Measurements from ENCODE around the gene RUNX2.

The RUNX2 gene

GRCh38 chr6:45574014-45574461, 245.9 kb downstream of the RUNX2 start:
- in situ Hi-C loops (cut with MboI; ENCODE audit: low sequenced_read_pairs) = no loop called here

DNA sequence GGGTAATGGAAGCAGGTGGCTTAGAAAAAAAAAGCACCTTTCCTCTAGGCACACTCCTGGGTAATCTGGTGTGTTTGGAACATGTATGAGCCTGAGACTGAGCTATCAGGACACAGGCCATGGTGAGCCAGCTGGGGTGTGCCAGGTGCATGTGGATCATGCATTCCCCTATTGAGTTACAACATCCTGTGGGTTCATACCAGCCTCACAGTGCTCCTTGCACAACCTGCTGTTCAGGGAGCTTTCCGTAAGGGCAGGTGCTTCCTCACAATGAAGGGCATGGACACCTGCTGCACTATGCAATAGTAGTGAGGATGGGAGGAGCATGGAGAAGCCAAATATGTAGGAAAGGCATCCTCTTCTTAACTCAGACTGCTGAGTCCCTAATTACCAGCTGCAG, 246.8 kb downstream of the RUNX2 start:
- in situ Hi-C loops (cut with MboI; ENCODE audit: low sequenced_read_pairs) = no loop called here

DNA sequence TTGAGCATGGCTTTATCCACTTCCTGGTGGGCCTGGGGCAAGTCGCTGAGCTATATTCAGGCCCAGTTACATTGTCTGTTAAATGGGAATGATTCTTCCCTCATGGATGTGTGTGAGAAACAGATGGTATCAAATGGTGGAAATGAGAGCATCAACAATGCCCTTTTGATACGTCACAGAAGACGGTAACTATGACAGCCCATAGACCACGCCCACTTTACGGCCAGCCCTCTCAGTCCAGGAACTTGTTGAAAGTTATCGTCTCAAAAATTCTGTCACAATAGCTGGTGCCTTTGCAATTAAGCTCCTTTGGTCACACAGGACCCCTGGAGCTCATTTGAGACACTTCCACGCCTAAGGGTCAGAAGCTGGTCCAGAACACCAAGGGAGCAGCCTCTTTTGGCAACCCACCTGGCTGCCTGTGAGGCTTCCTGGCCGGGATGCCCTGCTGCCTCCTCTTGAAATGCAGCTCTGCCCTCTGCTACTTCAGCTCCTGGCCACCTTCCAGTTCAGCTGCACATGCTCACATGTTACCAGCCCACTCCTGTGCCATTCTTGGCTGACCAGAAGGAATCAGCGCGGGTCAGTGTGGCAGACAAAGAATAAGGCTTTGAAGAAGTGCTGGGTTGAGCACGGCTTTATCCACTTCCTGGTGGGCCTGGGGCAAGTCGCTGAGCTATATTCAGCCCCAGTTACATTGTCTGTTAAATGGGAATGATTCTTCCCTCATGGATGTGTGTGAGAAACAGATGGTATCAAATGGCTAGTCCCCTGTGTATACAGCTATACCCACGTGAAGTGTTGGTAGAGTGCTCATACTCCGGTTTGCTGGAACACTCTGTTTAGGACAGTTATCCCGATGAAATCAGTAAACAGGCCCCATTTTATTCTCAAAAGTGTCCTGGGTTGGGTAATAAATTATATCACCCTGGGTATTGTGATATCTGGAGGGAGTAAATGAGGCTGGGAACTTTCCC, 248.8 kb downstream of the RUNX2 start:
- in situ Hi-C loops (cut with MboI; ENCODE audit: low sequenced_read_pairs) = no loop called here

- in situ Hi-C loops (cut with MboI; ENCODE audit: low sequenced_read_pairs) = no loop called here
These were observed 249.8 kb downstream of the RUNX2 start for GRCh38 chr6:45577836-45578504.

DNA sequence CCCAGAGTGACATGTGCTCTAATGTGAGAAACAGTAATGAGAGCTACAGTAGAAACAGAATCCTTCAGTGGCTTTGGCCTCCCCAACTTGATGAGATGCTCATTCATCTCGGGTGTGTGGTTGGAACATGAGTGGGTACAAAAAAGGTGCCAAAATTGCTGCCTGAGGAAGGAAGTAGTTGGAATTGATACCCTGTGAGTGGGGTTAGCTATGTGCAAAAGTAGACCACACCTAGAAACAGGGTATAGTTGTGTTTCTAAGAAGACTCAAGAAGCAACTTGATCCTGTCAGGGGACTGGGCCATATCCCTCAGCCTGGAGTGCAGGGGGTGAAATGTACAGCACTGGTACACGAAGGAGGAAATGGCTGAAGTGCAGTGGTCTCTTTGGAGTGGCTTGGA, 256.0 kb downstream of the RUNX2 start:
- in situ Hi-C loops (cut with MboI; ENCODE audit: low sequenced_read_pairs) = no loop called here

GRCh38 chr6:45586216-45587171, 258.4 kb downstream of the RUNX2 start:
- in situ Hi-C loops (cut with MboI; ENCODE audit: low sequenced_read_pairs) = no loop called here

- in situ Hi-C loops (cut with MboI; ENCODE audit: low sequenced_read_pairs) = no loop called here
These were observed 259.3 kb downstream of the RUNX2 start for GRCh38 chr6:45587229-45588060.

DNA sequence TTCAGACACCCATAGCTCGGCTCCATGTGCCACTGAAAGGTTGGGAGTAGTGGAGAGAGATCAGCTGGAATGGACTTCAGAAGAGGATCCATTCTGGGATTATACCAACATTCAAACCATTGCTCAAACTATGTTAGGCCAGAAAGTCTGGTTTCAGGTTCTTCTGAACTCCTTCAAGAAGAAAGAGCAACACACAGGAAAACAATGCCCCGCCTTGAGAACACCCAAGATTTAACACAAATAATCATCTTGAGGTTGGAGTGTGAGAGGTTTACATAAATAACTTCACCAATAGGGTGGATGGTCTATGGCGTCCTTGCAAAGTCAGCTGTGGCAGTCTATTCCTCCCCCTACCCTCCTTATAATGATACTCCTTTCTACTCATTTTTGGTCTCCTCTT, 261.2 kb downstream of the RUNX2 start:
- in situ Hi-C loops (cut with MboI; ENCODE audit: low sequenced_read_pairs) = no loop called here

- in situ Hi-C loops (cut with MboI; ENCODE audit: low sequenced_read_pairs) = no loop called here
These were observed 262.1 kb downstream of the RUNX2 start for GRCh38 chr6:45590226-45590625.

DNA sequence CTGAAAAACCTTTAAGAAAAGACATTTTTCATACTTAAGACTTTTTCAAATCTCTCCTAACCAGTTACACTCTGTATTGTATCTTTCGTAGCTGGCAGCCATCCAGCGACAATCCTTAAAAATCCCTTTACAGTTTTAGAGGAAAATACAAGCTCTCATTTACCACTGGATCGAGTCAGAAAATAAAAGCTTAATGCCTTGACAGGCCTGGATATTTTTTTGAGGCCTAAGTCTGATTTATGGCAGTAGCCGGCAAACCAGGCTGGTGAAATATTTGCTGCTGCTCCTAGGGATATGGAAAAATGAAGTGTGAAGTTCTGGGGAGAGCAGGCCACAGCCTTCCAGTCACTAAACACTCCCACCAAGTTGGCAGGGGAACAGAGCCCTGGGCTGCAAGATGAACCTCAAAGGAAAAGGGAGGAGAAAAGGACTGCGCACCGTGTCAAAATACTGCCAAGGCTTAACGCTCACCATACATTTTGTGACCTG, 262.6 kb downstream of the RUNX2 start:
- in situ Hi-C loops (cut with MboI; ENCODE audit: low sequenced_read_pairs) = no loop called here

GRCh38 chr6:45591306-45591705, 263.2 kb downstream of the RUNX2 start:
- in situ Hi-C loops (cut with MboI; ENCODE audit: low sequenced_read_pairs) = no loop called here

- in situ Hi-C loops (cut with MboI; ENCODE audit: low sequenced_read_pairs) = no loop called here
These were observed 263.8 kb downstream of the RUNX2 start for GRCh38 chr6:45591890-45592289.

DNA sequence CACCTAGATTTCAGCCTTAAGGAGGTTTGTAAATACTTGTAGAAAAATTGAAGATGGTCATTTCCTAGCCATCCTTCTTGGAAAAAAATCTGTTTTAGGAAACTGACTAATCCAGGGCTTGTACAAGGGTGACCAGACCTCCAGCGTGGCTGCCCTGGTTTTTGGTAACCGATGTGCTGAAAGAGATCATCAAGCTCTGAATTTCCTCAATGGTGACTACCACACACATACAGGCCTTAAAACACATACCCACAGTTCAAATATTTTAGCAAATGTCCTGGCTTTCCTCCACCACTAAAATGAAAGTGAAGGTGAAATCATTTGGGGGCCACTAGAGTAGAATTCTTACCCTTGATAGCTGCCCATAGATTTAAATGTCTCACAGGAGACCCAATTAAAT, 264.9 kb downstream of the RUNX2 start:
- in situ Hi-C loops (cut with MboI; ENCODE audit: low sequenced_read_pairs) = no loop called here

GRCh38 chr6:45595010-45595851, 267.1 kb downstream of the RUNX2 start:
- in situ Hi-C loops (cut with MboI; ENCODE audit: low sequenced_read_pairs) = no loop called here

DNA sequence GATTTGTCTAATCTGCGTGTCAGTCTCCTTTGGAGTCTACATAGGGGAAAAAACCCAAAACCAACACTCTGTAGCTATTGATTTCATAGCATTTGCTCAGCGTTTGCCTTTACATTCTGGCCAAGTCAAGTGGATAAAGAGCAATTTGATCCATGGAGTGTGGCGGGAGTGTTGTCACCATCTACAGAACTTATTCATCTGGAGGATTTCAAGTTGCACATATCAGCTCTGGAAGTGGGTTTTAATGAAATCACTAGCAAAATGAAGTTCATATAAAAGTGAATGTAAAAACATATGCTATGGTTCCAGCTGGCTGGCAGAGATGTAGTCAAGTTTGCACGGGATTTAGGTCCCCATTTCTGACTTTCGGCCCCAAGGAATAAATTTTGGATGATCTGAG, 269.3 kb downstream of the RUNX2 start:
- in situ Hi-C loops (cut with MboI; ENCODE audit: low sequenced_read_pairs) = no loop called here

GRCh38 chr6:45599053-45599452, 270.9 kb downstream of the RUNX2 start:
- in situ Hi-C loops (cut with MboI; ENCODE audit: low sequenced_read_pairs) = no loop called here

GRCh38 chr6:45605971-45606370, 277.8 kb downstream of the RUNX2 start:
- in situ Hi-C loops (cut with MboI; ENCODE audit: low sequenced_read_pairs) = no loop called here

DNA sequence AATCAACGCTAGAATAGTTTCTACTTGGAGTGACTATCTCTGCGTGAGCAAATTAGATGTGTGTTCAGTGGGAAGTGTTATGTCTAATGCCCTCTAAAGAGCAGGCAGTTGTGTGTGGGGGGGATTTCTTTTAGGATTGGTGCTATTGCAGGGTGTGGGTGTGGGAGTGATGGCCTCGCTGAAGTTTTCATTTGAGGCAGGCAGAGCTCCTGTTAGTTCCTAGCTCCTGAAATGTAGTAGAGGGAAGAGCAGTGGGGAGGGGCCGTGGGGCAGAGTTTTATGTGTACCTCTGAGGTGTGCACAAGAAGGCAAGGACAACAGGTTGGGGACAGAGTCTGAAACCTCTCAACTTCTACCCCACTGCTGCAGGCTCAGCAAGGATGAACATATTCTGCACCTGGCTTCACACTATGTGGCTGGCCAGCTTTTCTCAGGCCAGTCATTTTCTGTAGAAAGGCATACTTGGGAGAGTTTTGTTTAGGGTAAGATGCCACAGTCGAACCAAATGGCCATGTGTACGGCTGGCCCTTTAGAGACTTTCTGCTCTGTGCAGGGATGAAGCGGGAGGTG, 278.8 kb downstream of the RUNX2 start:
- in situ Hi-C loops (cut with MboI; ENCODE audit: low sequenced_read_pairs) = no loop called here

DNA sequence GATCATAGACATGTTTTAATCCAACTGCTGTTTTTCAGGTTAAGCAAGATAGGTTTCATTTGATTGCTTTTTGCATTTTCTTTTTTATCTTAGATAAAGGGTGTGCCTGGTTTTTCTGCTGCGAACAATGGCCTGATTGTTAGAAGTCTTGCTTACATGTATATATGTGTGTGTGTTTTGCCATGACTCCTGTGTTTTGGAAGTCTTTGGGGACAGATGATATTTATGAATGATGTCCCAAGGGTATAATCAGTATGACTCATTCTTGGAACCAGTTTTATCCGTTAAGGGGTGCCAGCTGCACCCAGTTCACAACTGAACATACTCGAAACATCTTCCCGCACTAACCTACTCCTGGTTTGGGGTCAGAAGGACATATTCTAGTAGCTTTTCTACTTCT, 279.7 kb downstream of the RUNX2 start:
- in situ Hi-C loops (cut with MboI; ENCODE audit: low sequenced_read_pairs) = no loop called here

Measured in HL-60/S4 treated with retinoic acid at 250 ng/mL for 4 days and 3 days (cell line).